K562 (cell line): ENCODE data around the gene NOTCH1. TPM values are rescaled to one million over a fixed set of nuclear protein-coding genes. Genes with fewer than 3 reads are reported as not detected.

Experiments used
- ATAC-seq: fragments of 200-7000 bp; cut with Tn5 transposase; 3 replicates; pipeline ENCODE4 v1.9.1; 2020; ENCODE audit warnings: moderate library complexity
- BruUV-seq: library from RNA; stranded (reverse); fragments of 400-500 nt; replicated peaks from 2 replicates; lab custom pipeline; 2021; lab: Mats Ljungman, UMichigan
- CTCF ChIA-PET: fragments of 300-600 bp; formaldehyde crosslinking; extraction: SDS; loops from one replicate; lab custom pipeline; 2021; ENCODE audit warnings: low intra/inter-chr PET ratio; lab: Yijun Ruan, JAX
- POLR2A ChIA-PET: fragments of 300-600, 350-650 bp; sonication (Branson Sonifier 250); formaldehyde crosslinking; extraction: SDS; loops from one replicate; lab custom pipeline; 2021; ENCODE audit warnings: antibody characterized with exemption, inconsistent platforms; lab: Yijun Ruan, JAX
- DNase-seq, 4 experiments: peaks; one replicate each; pipeline versions ENCODE4 v3.0.0 to v3.0.0-alpha.2; 2011 to 2018; ENCODE audit warnings: low spot score in 3 of 4, mixed read lengths in 3 of 4; ENCODE audit errors: extremely low read depth in 1 of 4
- FAIRE-seq: peaks from 2 replicates; lab custom pipeline; 2011; peaks lifted over from hg19 to GRCh38; lab: Jason Lieb, UNC
- H2AFZ ChIP-seq: 2 replicates; pipeline ENCODE4 v1.6.0; 2011; ENCODE audit warnings: low read depth, low read length, control low read depth, inconsistent platforms
- H3K27ac ChIP-seq: fragments of 200-600 bp; 3 replicates; pipeline ENCODE4 v1.8.0; 2011; ENCODE audit warnings: low read depth, mild to moderate bottlenecking, control low read depth, inconsistent platforms, low read length, moderate library complexity, mixed read lengths; ENCODE audit errors: extremely low read depth
- H3K27me3 ChIP-seq, 2 experiments: fragments of 300-600 bp in 1 of 2; 2 replicates in 1 of 2; 3 replicates in 1 of 2; pipeline versions ENCODE4 v1.6.0 to v1.8.0; 2011; ENCODE audit warnings: inconsistent platforms in 2 of 2, low read length in 2 of 2, mild to moderate bottlenecking in 1 of 2, mixed read lengths in 1 of 2, moderate library complexity in 1 of 2; ENCODE audit not compliant: control insufficient read depth in 2 of 2, insufficient read depth in 2 of 2
- H3K36me3 ChIP-seq: fragments of 300-600 bp; 3 replicates; pipeline ENCODE4 v1.8.0; 2011; ENCODE audit warnings: mild to moderate bottlenecking, low read length, inconsistent platforms; ENCODE audit not compliant: control insufficient read depth, insufficient read depth
- H3K4me1 ChIP-seq, 2 experiments: fragments of 200-600 bp in 1 of 2; replicated peaks in 1 of 2; 2 replicates in 1 of 2; 3 replicates in 1 of 2; pipeline versions ENCODE4 v1.5.1 to v1.8.0; 2011; ENCODE audit warnings: inconsistent platforms in 2 of 2, low read length in 2 of 2, mild to moderate bottlenecking in 1 of 2, mixed read lengths in 1 of 2, moderate library complexity in 1 of 2; ENCODE audit not compliant: control insufficient read depth in 2 of 2, insufficient read depth in 2 of 2
- H3K4me2 ChIP-seq: 2 replicates; pipeline ENCODE4 v1.6.1; 2011; ENCODE audit warnings: low read length, control low read depth, inconsistent platforms, mixed read lengths; ENCODE audit not compliant: insufficient read depth
- H3K4me3 ChIP-seq: fragments of 200-600 bp; sonication (generic), shearing (Covaris generic); 2 replicates; pipeline ENCODE4 v1.5.1; 2016; ENCODE audit warnings: control low read depth, inconsistent platforms
- H3K79me2 ChIP-seq: fragments of 200-600 bp; 3 replicates; pipeline ENCODE4 v1.8.0; 2011; ENCODE audit warnings: low read length, inconsistent platforms; ENCODE audit not compliant: control insufficient read depth, insufficient read depth
- H3K9ac ChIP-seq, 2 experiments: 2 replicates each; pipeline versions ENCODE4 v1.6.0 to v1.6.1; 2011; ENCODE audit warnings: low read depth in 2 of 2, low read length in 2 of 2, control low read depth in 1 of 2, inconsistent platforms in 1 of 2, mild to moderate bottlenecking in 1 of 2, mixed read lengths in 1 of 2; ENCODE audit not compliant: insufficient read depth in 1 of 2
- H3K9me1 ChIP-seq: one replicate; pipeline ENCODE4 v1.6.0; 2011; ENCODE audit warnings: inconsistent platforms, mild to moderate bottlenecking, low read length, moderate library complexity; ENCODE audit not compliant: control insufficient read depth, insufficient read depth
- H3K9me3 ChIP-seq: replicated peaks from 2 replicates; pipeline ENCODE4 v1.5.1; 2011; ENCODE audit warnings: low read depth, low read length, inconsistent platforms; ENCODE audit not compliant: control insufficient read depth, insufficient read depth
- H4K20me1 ChIP-seq: replicated peaks from 2 replicates; pipeline ENCODE4 v1.6.1; 2011; ENCODE audit warnings: low read length, inconsistent platforms, mixed read lengths; ENCODE audit not compliant: control insufficient read depth, insufficient read depth
- GABPB1 ChIP-seq: sonication (generic); formaldehyde crosslinking; IDR thresholded peaks from 2 replicates; pipeline ENCODE4 v1.8.0; 2022; ENCODE audit warnings: mild to moderate bottlenecking, missing genetic modification reagents
- KDM1A ChIP-seq, 2 experiments: fragments of 450-650 bp; IDR thresholded peaks; 2 replicates each; pipeline ENCODE4 v1.6.1; 2016; ENCODE audit warnings: mild to moderate bottlenecking in 2 of 2
- POLR2G ChIP-seq: fragments of 200-400 bp; formaldehyde crosslinking; IDR thresholded peaks from 2 replicates; pipeline ENCODE4 v1.6.1; 2017; ENCODE audit warnings: low read depth, mild to moderate bottlenecking, antibody characterized with exemption, low read length, moderate library complexity
- STAT5A ChIP-seq: IDR thresholded peaks from 2 replicates; pipeline ENCODE4 v1.6.1; 2012; ENCODE audit warnings: low read length, inconsistent platforms, borderline replicate concordance
- ZNF316 ChIP-seq: fragments of 450-650 bp; IDR thresholded peaks from 2 replicates; pipeline ENCODE4 v1.6.1; 2016
- WGBS: fragments of 100-300 bp; shearing (Covaris generic); methylation state at CpG from one replicate; pipeline ENCODE4 v1.1.6; 2016; ENCODE audit warnings: low coverage, mixed read lengths; ENCODE audit not compliant: insufficient coverage; ENCODE audit errors: missing lambda C conversion rate; 5-methylcytosine and 5-hydroxymethylcytosine counted together
- in situ Hi-C: fragments of 300-500 bp; cut with MboI; formaldehyde crosslinking; loops from 4 replicates; pipeline ENCODE4 v1.15.0; 2018; ENCODE audit warnings: inconsistent platforms, mixed read lengths
- intact Hi-C: fragments of 100-400 bp; cut with micrococcal nuclease; formaldehyde crosslinking; loops from 2 replicates; pipeline ENCODE4 v1.14.2; 2022
- polyA plus RNA-seq, 8 experiments: library from polyadenylated mRNA; depleted of rRNA in 4 of 8; stranded (reverse) in 5 of 8; unstranded in 3 of 8; fragments of >200 nt; fragmentation: Nextera tagmentation in 2 of 8; fragmentation: Illumina TruSeq in 1 of 8; extraction: Ambion mirVana in 2 of 8; extraction: Trizol in 1 of 8; gene quantifications; 2 replicates each; pipeline versions ENCODE4 v1.2.1 to v1.2.3, GENCODE V29; 2011 to 2014; ENCODE audit warnings: inconsistent platforms in 1 of 8, missing spikeins in 1 of 8
- total RNA-seq, 7 experiments: library from RNA; depleted of rRNA in 6 of 7; stranded (reverse); fragments of >200 nt in 6 of 7; fragmentation: Illumina TruSeq in 2 of 7; extraction: Trizol in 2 of 7; gene quantifications; 2 replicates each; pipeline versions ENCODE4 v1.2.1 to v1.2.3, GENCODE V29; 2011 to 2021; ENCODE audit warnings: low replicate concordance in 1 of 7

The NOTCH1 gene
- total and polyA plus RNA-seq, 9 of the 15 experiments (the other 6 are each of a cell fraction or from before 2014, with no cell fraction given) = 0.03 to 31.4 (median 2.3) TPM

- TF ChIP-seq KDM1A (IDR thresholded peaks at IDR 0.05) (no peak), ZNF316 (no peak)
Observed at GRCh38 chr9:136470356-136470755, 75.5 kb downstream of the NOTCH1 start (continued).

- H2AFZ ChIP-seq = no peak overlapping the region
- H3K4me3 ChIP-seq = no peak overlapping the region
- peaks cover 0 to 15% of the 10 kb centered on the region in 2 experiments; a peak in 3 of 5 replicates for H3K4me1 ChIP-seq
- H3K4me2 ChIP-seq = no peak overlapping the region
- peaks cover 29% of the 10 kb centered on the region for H3K79me2 ChIP-seq
- H4K20me1 ChIP-seq = peaks cover 27% of the 10 kb centered on the region
- CTCF ChIA-PET = no interaction called here
- DNase-seq (no peak), FAIRE-seq (no peak)
- POLR2A ChIA-PET = interaction anchor here (0.7 to 2.2 kb wide), 2 partner anchors 10 to 147 kb away, joined by 3 to 6 read pairs; no protein-coding TSS in a partner anchor
- no peak overlapping the region for H3K27ac ChIP-seq
- 93% methylated on average over 15 of the region's 15 CpGs for WGBS
- in situ Hi-C loops = no loop called here
- H3K36me3 ChIP-seq = peaks cover 99% of the 10 kb centered on the region
- H3K9me1 ChIP-seq = no peaks in the 10 kb centered on the region
- no peaks in the 10 kb centered on the region for H3K9me3 ChIP-seq
- H3K9ac ChIP-seq = 0 out of 4 replicates have a peak overlapping the region, but pooled peaks of 1 of the 2 experiments have one; percentile 74
- no peak for TF ChIP-seq GABPB1 (CRISPR knock-in tag)
- peak; percentile 40; the same call in 1 of the 2 replicates for TF ChIP-seq POLR2G
- no peak for TF ChIP-seq STAT5A
- TF ChIP-seq, all 486 proteins: peak for 1
- no peak for ATAC-seq
- BruUV-seq = no TSS peak
- intact Hi-C loops = no loop called here
- H3K27me3 ChIP-seq = no peaks in the 10 kb centered on the region
Observed at GRCh38 chr9:136467766-136468165, 78.1 kb downstream of the NOTCH1 start.
